HT-29 (cell line): ENCODE data around the gene SRD5A3. TPM values are rescaled to one million over a fixed set of nuclear protein-coding genes. Genes with fewer than 3 reads are reported as not detected.

Experiments used
- DNase-seq: peaks from one replicate; pipeline ENCODE4 v3.0.0-alpha.2; 2015; ENCODE audit warnings: low spot score
- small RNA-seq: library from RNA; depleted of rRNA; stranded (forward); fragments of <200 nt; gene quantifications from one replicate; pipeline ENCODE3, GENCODE V24; 2014
- total RNA-seq: library from RNA; depleted of rRNA; stranded (reverse); fragments of >200 nt; shearing (Covaris generic); gene quantifications from 2 replicates; pipeline ENCODE4 v1.2.3, GENCODE V29; 2014; rRNA removed

SRD5A3 gene
- total RNA-seq, 1 experiment from 2014 or later, result 3.8 TPM

DNA sequence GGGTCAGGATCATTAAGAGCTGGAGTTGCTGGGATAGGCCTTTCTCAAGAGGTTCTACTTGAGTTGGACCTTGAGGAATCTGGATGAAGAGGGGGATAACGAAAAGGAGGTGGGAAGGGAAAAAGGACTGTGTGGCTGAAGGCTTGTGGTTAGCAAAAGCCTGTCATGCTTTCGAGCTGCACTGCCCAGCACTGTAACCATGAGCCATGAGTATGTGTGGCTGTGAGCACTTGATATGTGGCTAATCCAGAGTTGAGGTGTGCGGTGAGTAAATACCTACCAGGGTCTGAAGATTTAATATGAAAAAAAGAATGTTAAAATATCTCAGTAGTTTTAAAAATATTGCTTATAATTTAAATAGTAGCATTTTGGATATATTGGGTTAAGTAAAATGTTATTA is 61.1 kb downstream of the SRD5A3 start:
- DNase-seq, result no peak

DNA sequence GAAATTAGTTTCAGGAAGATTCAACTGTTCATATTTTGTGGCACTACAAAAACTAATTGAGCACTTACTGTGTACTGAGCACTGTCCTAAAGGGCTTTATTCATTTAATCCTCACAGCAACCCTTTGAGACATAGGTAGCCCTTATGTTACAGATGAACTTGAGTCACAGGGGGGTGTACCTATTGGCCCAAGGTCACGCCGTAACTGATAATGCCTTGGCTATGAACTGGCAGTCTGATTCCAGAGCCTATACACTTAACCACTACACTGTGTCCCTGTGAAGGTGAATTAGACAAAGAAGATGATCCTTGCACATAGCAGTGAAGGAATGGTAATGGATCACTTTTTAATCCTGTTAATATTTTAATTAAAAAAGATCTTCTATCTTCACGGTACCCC is 61.7 kb downstream of the SRD5A3 start:
- no peak for DNase-seq

DNA sequence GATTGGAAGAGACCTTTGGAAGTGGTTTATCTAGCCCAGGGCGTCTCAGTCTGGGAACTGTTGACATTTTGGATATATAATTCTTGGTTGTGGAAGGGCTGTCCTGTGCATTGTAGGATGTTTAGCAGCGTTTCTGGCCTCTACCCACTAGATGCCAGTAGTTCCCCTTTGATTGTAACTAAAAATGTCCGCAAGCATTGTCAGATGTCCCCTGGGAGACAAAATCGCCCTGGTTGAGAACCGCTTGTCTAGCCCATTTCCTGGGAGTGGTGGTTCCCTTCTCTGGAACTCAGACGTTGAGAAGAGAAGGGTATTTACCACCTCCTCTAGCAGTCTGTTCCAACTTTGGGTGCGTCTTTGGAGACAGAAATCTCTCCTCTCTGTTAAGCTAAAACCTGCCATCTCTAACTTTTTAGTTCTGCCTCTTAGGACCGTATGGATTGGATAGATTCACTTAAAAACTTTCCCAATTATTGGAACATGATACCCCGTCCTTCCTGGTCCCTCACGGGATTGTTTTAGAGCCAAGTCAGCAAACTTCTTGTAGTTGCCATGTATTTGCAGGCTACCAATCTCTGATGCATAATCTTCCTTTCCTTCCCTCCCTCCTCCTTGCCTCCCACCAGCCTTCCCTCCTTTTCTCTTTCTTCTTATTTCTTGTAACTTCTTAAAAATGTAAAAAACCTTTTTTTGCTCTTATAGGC is 63.6 kb downstream of the SRD5A3 start:
- DNase-seq, result no peak

DNA sequence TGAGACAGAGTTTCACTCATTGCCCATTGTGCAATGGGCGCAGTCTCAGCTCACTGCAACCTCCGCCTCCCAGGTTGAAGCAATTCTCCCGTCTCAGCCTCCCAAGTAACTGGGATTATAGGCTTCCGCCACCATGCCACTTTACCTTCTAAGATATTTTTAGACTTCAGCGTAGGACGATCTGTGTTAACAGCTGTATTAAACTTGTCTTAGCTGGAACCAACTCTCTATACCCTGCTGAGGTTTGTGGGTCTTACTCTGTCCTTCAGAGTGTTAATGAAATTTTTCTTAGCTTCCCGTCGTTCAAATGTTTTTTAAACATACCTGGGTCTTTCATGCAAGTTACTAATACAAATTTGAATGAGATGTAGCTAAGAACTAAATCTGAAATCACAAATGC is 64.4 kb downstream of the SRD5A3 start:
- DNase-seq, result no peak

DNA sequence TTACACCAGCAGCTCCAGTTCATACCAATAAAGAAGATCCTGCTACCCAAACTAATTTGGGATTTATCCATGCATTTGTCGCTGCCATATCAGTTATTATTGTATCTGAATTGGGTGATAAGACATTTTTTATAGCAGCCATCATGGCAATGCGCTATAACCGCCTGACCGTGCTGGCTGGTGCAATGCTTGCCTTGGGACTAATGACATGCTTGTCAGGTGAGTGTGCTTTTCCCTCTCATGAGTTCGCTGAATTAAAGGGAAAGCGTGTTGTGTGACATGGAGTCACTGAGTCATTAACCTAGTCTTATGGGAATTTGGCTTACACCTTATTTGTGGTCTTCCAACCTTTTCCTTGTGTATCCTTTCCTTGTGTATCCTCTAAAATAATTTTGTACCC is 65.6 kb downstream of the SRD5A3 start:
- DNase-seq, result no peak

DNA sequence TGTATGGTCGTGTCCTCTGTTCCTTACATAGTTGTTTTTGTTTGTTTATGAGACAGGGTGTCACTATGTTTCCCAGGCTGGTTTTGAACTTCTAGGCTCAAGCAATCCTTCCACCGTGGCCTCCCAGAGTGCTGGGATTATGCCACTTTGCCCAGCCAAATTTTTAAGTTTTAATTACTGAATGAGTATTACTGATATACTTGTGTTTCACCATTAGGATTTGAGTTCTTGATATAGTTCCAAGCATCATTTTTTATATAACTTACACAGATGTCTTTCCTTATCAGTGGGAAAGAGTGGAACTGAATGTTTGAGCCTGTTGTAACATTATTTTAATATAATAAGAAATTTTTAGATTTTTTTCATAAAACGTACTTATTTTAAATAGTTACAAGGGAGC is 70.1 kb downstream of the SRD5A3 start:
- DNase-seq, result no peak

Small RNAs within 50 kb of the gene (small RNA-seq; reads per million reads assigned to genes)
- gene RF00019, result not detected

Other genes starting within 250 kb of the SRD5A3 start
- gene KDR, start 220.6 kb upstream of the SRD5A3 start, total RNA-seq, result not detected in 2 replicates
- gene TMEM165, start 49.7 kb downstream of the SRD5A3 start, total RNA-seq, result 125 and 162 TPM in 2 replicates
- 7.3 and 9.5 TPM in 2 replicates for gene CLOCK, start 200.7 kb downstream of the SRD5A3 start, total RNA-seq
- gene PDCL2, start 246.0 kb downstream of the SRD5A3 start, total RNA-seq, result not detected in 2 replicates